ENCODE measurements around the gene NPPB.

NPPB gene

DNA sequence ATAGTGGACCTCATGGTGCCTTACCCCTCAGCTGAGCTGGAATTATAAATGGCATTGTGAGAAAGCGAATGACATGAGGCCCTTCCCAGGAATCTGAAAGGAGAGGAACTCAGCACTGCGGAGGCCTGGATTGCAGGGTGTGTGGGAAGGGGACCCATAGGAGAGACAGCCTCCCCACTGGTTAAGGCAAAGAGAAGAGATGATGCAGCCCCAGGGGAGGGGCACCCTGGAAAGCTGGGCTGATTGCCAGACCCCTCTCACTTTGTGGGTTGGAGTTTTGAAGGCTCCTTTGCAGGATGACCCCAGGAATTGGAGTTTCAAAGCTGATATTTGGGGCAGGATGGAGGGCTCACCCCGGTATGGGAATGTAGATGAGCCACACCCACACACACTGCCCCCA, 2.0 kb downstream of the NPPB start:
- DNase-seq, result no peak

- no peak for DNase-seq
Measured at GRCh38 chr1:11855430-11855829, 3.3 kb downstream of the NPPB start.

DNA sequence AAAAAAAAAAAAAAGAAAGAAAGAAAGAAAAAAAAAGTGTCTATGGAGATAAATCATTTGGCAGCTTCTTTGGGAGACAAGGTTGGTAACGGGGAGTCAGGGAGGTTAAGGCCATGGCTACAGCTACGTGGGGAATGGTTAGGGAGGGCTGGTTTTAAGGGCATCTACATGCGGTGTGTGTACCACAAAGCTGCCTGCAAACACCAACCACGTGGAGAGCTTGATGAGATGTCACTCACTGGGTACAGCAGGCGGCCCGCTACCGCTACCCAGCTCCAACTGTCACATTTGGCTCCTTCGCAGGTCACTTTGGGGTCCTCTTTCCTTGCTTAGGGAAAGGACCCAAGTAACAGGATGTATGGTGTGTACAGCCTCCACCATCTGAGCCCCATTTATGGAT, 4.2 kb downstream of the NPPB start:
- no peak for DNase-seq

- no peak for DNase-seq
Measured at GRCh38 chr1:11851180-11851579, 7.6 kb downstream of the NPPB start.

GRCh38 chr1:11850156-11850555, 8.6 kb downstream of the NPPB start:
- DNase-seq, result no peak

DNA sequence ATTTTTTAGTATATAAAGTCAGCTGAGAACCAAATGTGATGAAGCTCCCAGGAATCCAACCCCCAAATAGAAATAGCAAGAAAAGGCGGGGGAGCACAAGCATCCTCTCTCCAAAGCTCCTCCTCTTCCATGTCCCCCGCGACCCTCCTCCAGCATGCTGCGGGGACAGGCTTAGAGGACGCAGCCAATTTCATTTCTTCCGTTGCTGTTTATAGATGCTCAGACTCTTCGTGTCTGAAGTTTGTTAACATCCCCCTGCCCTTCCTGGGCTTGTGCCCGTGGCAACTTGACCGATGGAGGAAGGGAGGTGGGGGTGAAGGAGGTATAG, 10.4 kb downstream of the NPPB start:
- no peak for DNase-seq

DNA sequence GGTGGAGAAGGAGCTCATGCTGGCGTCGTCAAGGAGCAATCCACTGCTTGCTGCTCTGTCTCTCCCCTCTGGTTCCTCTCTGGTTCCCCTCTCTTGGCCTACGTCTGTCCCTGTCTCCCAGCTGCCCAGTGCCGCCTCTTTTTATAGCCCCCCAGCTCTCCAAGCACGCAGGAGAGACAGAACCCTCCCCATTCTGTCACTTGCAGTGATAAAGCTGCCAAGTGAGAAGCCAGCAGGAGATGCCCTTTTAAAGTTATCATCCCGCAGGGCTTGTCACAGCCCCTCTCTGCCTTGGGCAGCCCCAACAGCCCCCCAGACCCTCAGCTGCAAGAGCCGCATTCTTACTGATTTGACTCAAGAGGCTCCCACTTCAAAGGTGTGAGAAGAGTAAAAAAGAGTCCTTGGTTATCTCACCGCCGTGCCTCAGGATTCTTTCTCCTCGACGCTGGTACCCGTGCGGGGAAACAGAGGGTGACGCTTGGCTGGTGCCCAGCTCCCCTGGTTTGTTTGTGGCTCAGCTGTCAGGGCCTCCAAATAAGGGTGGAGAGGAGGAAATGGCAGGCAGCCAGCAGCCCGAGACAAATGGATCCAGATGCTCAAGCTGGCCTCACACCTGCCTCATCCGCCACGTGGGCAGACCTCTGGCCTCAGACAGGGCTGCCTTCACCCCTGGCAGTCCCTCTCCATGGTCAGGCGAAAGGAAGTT, 10.9 kb downstream of the NPPB start, which contains the start of gene NPPA:
Gene NPPA, minus strand, starts transcription at position 117 of the 706 bp plus-strand sequence. Its CDS starts 99 bp downstream, at position 18.
- DNase-seq, result no peak

DNA sequence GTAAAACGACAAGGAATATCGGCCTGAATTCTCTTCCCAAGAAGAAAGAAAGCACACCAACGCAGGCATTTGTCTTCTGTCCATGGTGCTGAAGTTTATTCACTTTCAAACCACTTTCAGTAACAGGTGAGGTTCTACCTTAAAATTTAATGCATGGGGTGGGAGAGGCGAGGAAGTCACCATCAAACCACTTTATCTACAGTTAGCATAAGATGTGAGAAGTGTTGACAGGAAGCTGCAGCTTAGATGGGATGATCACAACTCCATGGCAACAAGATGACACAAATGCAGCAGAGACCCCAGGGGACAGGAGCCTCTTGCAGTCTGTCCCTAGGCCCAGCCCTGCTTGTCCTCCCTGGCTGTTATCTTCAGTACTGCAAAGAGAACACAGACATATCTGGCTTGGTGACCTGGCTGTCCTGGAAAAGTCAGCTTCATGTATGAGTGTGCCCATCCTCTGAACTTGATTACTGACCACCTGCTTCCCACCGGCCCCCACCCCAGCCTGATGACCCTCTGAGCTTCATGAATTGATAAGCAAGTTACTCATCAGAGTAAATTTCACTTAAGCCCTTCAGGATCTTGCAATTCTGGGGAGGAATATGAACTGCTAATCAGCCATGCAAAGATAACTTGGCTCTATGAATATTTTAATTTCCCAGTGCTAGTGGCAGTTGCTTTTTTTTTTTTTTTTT, 13.0 kb downstream of the NPPB start:
- no peak for DNase-seq

DNA sequence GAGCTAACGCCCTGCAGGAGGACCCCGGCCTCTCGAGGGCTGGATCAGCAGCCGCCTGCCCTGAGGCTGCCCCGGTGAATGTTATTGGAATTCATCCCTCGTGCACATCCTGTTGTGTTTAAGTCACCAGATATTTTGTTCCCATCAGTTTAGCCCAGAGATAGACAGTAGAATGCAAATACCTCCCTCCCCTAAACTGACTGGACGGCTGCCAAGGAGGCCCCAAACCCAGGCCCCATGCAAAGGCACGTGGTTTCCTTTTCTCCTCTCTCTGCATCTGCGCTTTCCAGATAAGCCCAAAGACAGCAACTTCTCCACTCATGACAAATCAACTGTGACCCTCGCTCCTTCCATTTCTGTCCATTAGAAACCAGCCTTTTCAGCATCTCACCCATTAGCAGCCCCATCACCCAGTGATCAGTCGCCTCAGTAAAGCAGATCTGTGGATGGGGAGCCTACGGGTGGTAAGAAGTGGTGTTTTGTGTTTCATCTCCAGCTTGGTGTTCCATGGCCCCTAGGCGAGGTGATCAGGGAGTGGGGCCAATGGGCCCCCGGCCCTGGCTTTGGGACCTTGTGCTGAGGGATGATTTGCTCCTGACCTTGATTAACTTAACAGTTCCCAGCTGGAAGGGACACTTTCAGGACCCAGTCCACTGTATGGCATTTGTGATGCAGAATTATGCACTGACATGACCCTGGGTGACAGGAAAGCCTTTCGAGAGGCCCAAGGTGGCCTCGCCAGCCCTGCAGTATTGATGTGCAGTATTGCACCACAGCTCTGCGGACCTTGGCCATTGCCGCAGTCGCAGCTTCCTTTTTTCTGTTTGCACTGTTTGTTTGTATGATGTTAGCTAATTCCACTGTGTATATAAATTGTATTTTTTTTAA, 16.3 kb downstream of the NPPB start:
- no peak for DNase-seq

DNA sequence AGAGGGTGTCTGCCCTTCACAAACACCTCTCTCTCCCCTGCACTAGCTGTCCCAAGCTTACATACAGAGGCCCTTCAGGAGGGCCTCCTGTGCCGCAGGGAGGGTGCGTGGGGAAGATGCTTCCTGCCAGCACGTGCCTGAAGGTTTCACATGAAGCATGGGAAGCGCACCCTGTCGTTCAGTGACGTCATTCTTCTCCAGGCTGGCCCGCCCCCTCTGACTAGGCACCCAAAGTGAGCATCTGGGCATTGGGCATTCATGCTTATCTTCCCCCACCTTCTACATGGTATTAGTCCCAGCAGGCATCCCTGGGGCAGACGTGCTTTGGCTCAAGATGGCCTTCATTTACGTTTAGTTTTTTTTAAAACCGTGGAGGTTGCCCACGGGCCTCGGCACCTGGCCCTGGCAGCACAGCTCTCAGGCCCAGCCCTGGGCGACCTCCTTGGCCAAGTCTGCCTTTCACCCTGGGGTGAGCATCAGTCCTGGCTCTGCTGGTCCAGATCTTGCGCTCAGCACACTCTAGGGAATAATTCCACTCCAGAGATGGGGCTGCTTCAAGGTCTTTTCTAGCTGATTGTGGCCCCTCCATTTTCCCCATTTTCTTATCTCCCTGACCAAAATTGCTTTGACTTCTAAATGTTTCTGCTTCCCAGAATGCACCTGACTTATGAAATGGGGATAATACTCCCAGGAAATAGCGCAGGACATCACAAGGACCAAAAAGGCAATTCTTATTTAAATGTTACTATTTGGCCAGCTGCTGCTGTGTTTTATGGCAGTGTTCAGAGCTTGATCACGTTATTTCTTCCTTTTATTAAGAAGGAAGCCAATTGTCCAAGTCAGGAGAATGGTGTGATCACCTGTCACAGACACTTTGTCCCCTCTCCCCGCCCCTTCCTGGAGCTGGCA, 17.2 kb downstream of the NPPB start:
- no peak for DNase-seq

DNA sequence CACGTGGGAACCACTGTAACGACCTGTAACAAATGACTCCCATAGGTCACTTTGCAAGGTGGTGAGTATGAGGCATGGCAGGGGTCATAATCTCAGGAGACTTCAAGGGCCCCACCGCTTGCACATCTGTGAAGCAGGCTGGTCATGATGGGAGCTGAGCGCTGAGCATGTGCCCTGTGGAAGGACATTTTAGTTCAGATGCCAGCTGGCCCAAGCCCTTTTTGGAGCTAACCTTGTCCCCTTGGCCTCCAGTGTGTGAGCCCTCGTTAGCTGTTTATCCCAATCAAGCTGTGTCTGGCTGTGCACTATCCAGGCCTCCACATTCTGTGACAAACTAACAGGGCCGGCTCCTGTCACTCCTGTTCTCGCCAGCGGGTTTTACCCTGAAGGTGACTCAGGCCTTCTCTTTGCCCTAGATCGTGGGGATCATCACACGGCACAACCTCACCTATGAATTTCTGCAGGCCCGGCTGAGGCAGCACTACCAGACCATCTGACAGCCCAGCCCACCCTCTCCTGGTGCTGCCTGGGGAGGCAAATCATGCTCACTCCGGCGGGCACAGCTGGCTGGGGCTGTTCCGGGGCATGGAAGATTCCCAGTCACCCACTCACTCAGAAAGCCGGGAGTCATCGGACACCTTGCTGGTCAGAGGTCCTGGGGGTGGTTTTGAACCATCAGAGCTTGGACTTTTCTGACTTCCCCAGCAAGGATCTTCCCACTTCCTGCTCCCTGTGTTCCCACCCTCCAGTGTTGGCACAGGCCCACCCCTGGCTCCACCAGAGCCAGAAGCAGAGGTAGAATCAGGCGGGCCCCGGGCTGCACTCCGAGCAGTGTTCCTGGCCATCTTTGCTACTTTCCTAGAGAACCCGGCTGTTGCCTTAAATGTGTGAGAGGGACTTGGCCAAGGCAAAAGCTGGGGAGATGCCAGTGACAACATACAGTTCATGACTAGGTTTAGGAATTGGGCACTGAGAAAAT, 18.7 kb downstream of the NPPB start:
- no peak for DNase-seq

GRCh38 chr1:11838349-11839272, 20.1 kb downstream of the NPPB start:
- DNase-seq, result peak; percentile 76

GRCh38 chr1:11837767-11838348, 20.9 kb downstream of the NPPB start:
- no peak for DNase-seq

- DNase-seq, result no peak
Measured at GRCh38 chr1:11836955-11837766, 21.6 kb downstream of the NPPB start.

DNA sequence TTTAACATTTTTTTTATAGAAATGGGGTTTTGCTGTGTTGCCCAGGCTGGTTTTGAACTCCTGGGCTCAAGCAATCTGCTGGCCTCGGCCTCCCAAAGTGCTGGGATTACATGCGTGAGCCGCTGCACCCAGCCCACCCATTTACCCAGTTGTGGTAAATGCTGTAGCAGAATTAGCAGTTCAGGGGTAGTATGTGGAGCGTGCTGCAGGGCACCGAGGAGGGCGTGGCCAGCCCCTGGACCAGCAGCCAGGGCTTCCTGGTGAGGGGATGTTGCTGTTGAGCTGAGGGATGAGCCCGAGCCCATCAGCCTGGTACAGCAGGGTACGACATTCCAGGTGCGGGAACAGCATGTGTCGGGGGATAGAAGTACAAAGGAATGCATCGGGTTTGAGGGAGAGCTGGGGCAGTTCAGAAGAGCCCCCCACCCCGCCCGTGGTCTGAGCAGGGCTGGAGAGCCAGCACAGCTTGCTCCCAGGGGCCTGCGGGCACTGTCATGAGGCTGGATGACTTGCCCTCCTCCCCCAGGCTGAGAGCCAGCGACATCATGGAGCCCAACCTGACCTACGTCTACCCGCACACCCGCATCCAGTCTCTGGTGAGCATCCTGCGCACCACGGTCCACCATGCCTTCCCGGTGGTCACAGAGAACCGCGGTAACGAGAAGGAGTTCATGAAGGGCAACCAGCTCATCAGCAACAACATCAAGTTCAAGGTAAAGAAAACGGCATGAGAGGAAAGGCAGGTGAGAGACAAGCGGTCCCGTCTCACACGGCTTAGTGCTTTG, 23.1 kb downstream of the NPPB start:
- DNase-seq, result no peak

DNA sequence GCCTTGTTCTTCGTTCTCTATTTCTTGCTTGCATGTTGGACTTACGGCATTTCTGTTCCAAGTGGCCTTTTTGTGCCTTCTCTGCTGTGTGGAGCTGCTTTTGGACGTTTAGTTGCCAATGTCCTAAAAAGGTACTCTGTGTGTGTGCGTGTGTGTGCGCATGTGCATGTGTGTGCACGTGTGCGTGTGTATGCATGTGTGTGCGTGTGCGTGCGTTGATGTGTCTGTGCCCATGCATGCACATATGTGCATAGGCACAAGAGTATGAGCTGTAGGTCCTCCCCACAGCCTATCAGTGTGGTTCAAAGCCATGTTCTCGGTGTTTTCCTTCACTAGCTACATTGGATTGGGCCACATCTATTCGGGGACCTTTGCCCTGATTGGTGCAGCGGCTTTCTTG, 24.8 kb downstream of the NPPB start:
- DNase-seq, result no peak

DNA sequence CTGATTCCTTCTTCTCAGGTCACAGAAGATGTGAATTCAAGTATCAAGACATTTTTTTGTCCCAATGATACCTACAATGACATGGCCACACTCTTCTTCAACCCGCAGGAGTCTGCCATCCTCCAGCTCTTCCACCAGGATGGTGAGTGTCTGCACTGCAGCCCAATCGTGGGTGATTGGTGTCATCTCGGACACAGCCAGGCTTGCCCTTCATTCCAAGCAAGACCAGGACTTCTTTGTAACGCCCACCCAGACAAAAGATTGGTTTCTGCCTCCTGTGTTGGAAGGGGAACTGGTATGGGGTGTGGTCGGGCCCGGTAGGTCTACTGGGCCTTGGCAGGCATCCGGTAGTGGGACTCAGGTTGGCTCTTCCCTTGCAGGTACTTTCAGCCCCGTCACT, 25.2 kb downstream of the NPPB start:
- DNase-seq, result no peak

Data from CD4-positive, alpha-beta T cell treated with Interleukin-21 for 1 hour (primary cell).